Neuronal stem cell (in vitro differentiated cells): ENCODE results near the gene PSMF1.

Experiments used
- DNase-seq: peaks from one replicate; pipeline ENCODE4 v3.0.0-alpha.2; 2013; ENCODE audit warnings: low spot score
- H2AFZ ChIP-seq: one replicate; pipeline ENCODE4 v1.6.1; 2013; ENCODE audit warnings: mild to moderate bottlenecking, low read length, inconsistent platforms
- H2AK5ac ChIP-seq: 2 replicates; pipeline ENCODE4 v1.6.1; 2013; ENCODE audit warnings: low read depth, mild to moderate bottlenecking, inconsistent platforms, low read length, moderate library complexity, mixed read lengths
- H2BK120ac ChIP-seq: 2 replicates; pipeline ENCODE4 v1.6.1; 2013; ENCODE audit warnings: low read depth, mild to moderate bottlenecking, inconsistent platforms, low read length, moderate library complexity, mixed read lengths
- H2BK12ac ChIP-seq: one replicate; pipeline ENCODE4 v1.6.1; 2013; ENCODE audit warnings: low read length, inconsistent platforms
- H2BK15ac ChIP-seq: 2 replicates; pipeline ENCODE4 v1.6.1; 2013; ENCODE audit warnings: mild to moderate bottlenecking, low read length, inconsistent platforms, mixed read lengths
- H2BK5ac ChIP-seq: one replicate; pipeline ENCODE4 v1.6.1; 2013; ENCODE audit warnings: inconsistent platforms, mild to moderate bottlenecking, low read length, moderate library complexity
- H3K14ac ChIP-seq: one replicate; pipeline ENCODE4 v1.6.1; 2013; ENCODE audit warnings: low read length, inconsistent platforms
- H3K18ac ChIP-seq: 2 replicates; pipeline ENCODE4 v1.6.1; 2013; ENCODE audit warnings: low read length, inconsistent platforms
- H3K23ac ChIP-seq: 2 replicates; pipeline ENCODE4 v1.6.1; 2013; ENCODE audit warnings: low read depth, mild to moderate bottlenecking, mixed read lengths, low read length, inconsistent platforms; ENCODE audit not compliant: poor library complexity
- H3K27ac ChIP-seq: replicated peaks from 3 replicates; pipeline ENCODE4 v1.5.1; 2013; ENCODE audit warnings: low read length, inconsistent platforms
- H3K27me3 ChIP-seq, 3 experiments: 2 replicates each; pipeline ENCODE4 v1.6.1; 2013; ENCODE audit warnings: low read length in 3 of 3, mild to moderate bottlenecking in 2 of 3, inconsistent platforms in 1 of 3, low read depth in 1 of 3, mixed read lengths in 1 of 3, moderate library complexity in 1 of 3; ENCODE audit not compliant: control insufficient read depth in 3 of 3, insufficient read depth in 3 of 3
- H3K36me3 ChIP-seq, 2 donors: replicated peaks in 1 of 2; 2 replicates each; pipeline ENCODE4 v1.6.1; 2013; ENCODE audit warnings: low read length in 2 of 2; ENCODE audit not compliant: control insufficient read depth in 2 of 2, insufficient read depth in 2 of 2
- H3K4ac ChIP-seq: 2 replicates; pipeline ENCODE4 v1.6.1; 2013; ENCODE audit warnings: inconsistent platforms, mild to moderate bottlenecking, low read length, moderate library complexity
- H3K4me1 ChIP-seq, 2 donors: 1 replicate in 1 of 2; 2 replicates in 1 of 2; pipeline ENCODE4 v1.6.1; 2013; ENCODE audit warnings: low read length in 2 of 2, low read depth in 1 of 2; ENCODE audit not compliant: control insufficient read depth in 2 of 2, insufficient read depth in 1 of 2
- H3K4me2 ChIP-seq: one replicate; pipeline ENCODE4 v1.6.1; 2013; ENCODE audit warnings: mild to moderate bottlenecking, low read length, inconsistent platforms; ENCODE audit not compliant: insufficient read depth, poor library complexity, severe bottlenecking
- H3K4me3 ChIP-seq, 2 donors: 2 replicates each; pipeline ENCODE4 v1.5.1; 2013; ENCODE audit warnings: low read length in 2 of 2, mild to moderate bottlenecking in 2 of 2, inconsistent platforms in 1 of 2, moderate library complexity in 1 of 2
- H3K79me1 ChIP-seq: one replicate; pipeline ENCODE4 v1.6.1; 2013; ENCODE audit warnings: low read depth, mild to moderate bottlenecking, inconsistent platforms, low read length, moderate library complexity
- H3K9ac ChIP-seq: one replicate; pipeline ENCODE4 v1.6.1; 2013; ENCODE audit warnings: mild to moderate bottlenecking, low read depth, low read length, inconsistent platforms; ENCODE audit not compliant: poor library complexity
- H3K9me3 ChIP-seq, 2 donors: replicated peaks in 1 of 2; 2 replicates each; pipeline versions ENCODE3 to v1.6.1; 2013; ENCODE audit warnings: low read length in 2 of 2, mild to moderate bottlenecking in 2 of 2, inconsistent platforms in 1 of 2, low read depth in 1 of 2, mixed read lengths in 1 of 2, moderate library complexity in 1 of 2; ENCODE audit not compliant: control insufficient read depth in 2 of 2, insufficient read depth in 1 of 2
- H4K8ac ChIP-seq: one replicate; pipeline ENCODE4 v1.6.1; 2013; ENCODE audit warnings: low read depth, mild to moderate bottlenecking, inconsistent platforms, low read length, moderate library complexity
- H4K91ac ChIP-seq: one replicate; pipeline ENCODE4 v1.6.1; 2013; ENCODE audit warnings: low read length, low read depth, mild to moderate bottlenecking, inconsistent platforms; ENCODE audit not compliant: poor library complexity
- WGBS, 2 donors: extraction: QIAGEN DNeasy Blood & Tissue Kit; methylation state at CpG; one replicate each; pipeline ENCODE4 v1.1.7; 2013; ENCODE audit warnings: missing lambda C conversion rate in 2 of 2, mixed read lengths in 1 of 2; ENCODE audit not compliant: insufficient read length in 2 of 2, insufficient replicate concordance in 1 of 2; ENCODE audit errors: extremely low coverage in 2 of 2; 5-methylcytosine and 5-hydroxymethylcytosine counted together

The PSMF1 gene

DNA sequence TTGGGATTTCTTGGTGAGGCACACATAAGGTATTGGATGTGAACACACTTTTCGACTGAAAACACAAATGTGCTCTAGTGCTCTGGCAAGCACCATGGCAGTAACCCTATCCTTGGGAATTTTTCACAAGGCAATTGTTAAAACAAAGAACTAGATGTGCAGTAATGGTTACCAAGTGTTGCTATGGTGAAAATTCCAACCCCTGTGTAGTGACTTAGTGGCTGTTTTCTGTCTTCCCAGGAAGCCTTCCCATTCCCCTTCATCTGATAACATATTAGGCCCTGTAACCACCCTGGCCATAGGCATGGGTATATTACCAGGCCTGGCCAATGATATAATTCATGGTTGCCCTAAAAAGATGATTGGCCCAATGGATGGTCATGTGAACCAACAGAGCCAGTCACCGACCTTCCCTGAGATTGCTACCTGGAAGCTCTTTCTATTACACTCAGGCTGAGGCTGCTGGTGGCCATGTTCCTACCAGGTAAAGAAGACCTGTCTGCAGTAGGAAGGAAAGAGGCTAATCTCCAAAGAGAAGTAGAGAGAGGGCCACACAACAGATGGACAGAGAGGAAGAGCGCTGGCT, 89.0 kb downstream of the PSMF1 start:
- Histone ChIP-seq H3K4me3 (no peak overlapping the region), H2BK15ac (no peak overlapping the region), H3K14ac (no peak overlapping the region), H3K9me3 (no peaks in the 10 kb centered on the region), H3K79me1 (no peaks in the 10 kb centered on the region), H2AFZ (no peak overlapping the region), H3K4ac (no peak overlapping the region), H3K9ac (no peak overlapping the region), H3K4me1 (no peaks in the 10 kb centered on the region), H3K23ac (no peak overlapping the region), H3K27ac (no peak overlapping the region), H3K36me3 (no peaks in the 10 kb centered on the region), H2BK12ac (no peak overlapping the region), H3K18ac (no peak overlapping the region), H4K91ac (no peak overlapping the region), H2AK5ac (no peak overlapping the region), H3K4me2 (no peak overlapping the region), H2BK120ac (no peak overlapping the region), H3K27me3 (peaks cover 0 to 36% (median 0%) of the 10 kb centered on the region in 3 experiments), H2BK5ac (no peak overlapping the region), H4K8ac (no peak overlapping the region)
- no peak for DNase-seq
- no CpG with 5 or more reads among the region's 3 CpGs for WGBS, 2 donors

GRCh38 chr20:1209447-1210387, 91.3 kb downstream of the PSMF1 start:
- no CpG with 5 or more reads among the region's 5 CpGs for WGBS, 2 donors
- Histone ChIP-seq H3K4me3 (no peak overlapping the region), H2BK5ac (no peak overlapping the region), H4K91ac (no peak overlapping the region), H3K4me1 (no peaks in the 10 kb centered on the region), H2BK15ac (no peak overlapping the region), H2BK120ac (no peak overlapping the region), H3K23ac (no peak overlapping the region), H3K18ac (no peak overlapping the region), H3K9ac (no peak overlapping the region), H3K14ac (no peak overlapping the region), H3K4me2 (no peak overlapping the region), H3K4ac (no peak overlapping the region), H3K27me3 (peaks cover 0 to 53% (median 2%) of the 10 kb centered on the region in 3 experiments), H2AK5ac (no peak overlapping the region), H3K36me3 (no peaks in the 10 kb centered on the region), H2AFZ (no peak overlapping the region), H3K79me1 (no peaks in the 10 kb centered on the region), H3K27ac (no peak overlapping the region), H3K9me3 (no peaks in the 10 kb centered on the region), H4K8ac (no peak overlapping the region), H2BK12ac (no peak overlapping the region)
- DNase-seq = no peak

- Histone ChIP-seq H3K23ac (no peak overlapping the region), H3K79me1 (no peaks in the 10 kb centered on the region), H2AFZ (no peak overlapping the region), H2BK120ac (no peak overlapping the region), H2BK15ac (no peak overlapping the region), H3K9ac (no peak overlapping the region), H4K8ac (no peak overlapping the region), H3K14ac (no peak overlapping the region), H3K4ac (no peak overlapping the region), H3K4me3 (no peak overlapping the region), H3K36me3 (no peaks in the 10 kb centered on the region), H3K27ac (no peak overlapping the region), H4K91ac (no peak overlapping the region), H3K27me3 (peaks cover 0 to 60% (median 2%) of the 10 kb centered on the region in 3 experiments), H2BK5ac (no peak overlapping the region), H3K4me1 (no peaks in the 10 kb centered on the region), H3K18ac (no peak overlapping the region), H2AK5ac (no peak overlapping the region), H3K4me2 (no peak overlapping the region), H2BK12ac (no peak overlapping the region), H3K9me3 (no peaks in the 10 kb centered on the region)
- DNase-seq = no peak
- no CpG with 5 or more reads among the region's 1 CpG for WGBS, 2 donors
Measured at GRCh38 chr20:1210501-1210900, 92.1 kb downstream of the PSMF1 start.

DNA sequence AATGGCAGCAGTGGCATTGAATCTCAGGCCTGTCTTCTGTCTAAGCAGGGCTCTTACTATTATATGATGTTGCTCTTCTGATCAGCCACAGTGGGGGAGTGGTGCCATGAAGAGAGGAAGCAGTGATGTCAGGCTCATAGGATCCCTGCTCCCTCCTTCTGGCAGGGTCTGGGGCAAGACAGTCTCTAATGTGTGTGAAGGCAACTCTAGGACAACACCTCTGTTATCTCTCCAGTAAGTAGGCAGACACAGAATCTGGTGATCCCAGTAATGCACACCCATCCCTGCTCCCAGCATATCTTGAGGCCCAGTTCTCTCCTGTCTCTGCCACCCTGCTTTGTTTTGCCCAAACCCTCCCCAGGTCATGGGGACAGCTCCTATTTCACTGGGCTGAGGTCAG, 93.6 kb downstream of the PSMF1 start:
- Histone ChIP-seq H2AK5ac (no peak overlapping the region), H3K4me1 (no peaks in the 10 kb centered on the region), H4K91ac (no peak overlapping the region), H2AFZ (no peak overlapping the region), H3K36me3 (no peaks in the 10 kb centered on the region), H3K79me1 (no peaks in the 10 kb centered on the region), H4K8ac (no peak overlapping the region), H3K4ac (no peak overlapping the region), H3K27me3 (peaks cover 0 to 60% (median 2%) of the 10 kb centered on the region in 3 experiments), H3K4me3 (no peak overlapping the region), H2BK120ac (no peak overlapping the region), H2BK5ac (no peak overlapping the region), H3K18ac (no peak overlapping the region), H2BK12ac (no peak overlapping the region), H3K9me3 (no peaks in the 10 kb centered on the region), H2BK15ac (no peak overlapping the region), H3K4me2 (no peak overlapping the region), H3K14ac (no peak overlapping the region), H3K27ac (no peak overlapping the region), H3K23ac (no peak overlapping the region), H3K9ac (no peak overlapping the region)
- DNase-seq = no peak
